ENCODE results near the gene LSR.

Gene LSR

DNA sequence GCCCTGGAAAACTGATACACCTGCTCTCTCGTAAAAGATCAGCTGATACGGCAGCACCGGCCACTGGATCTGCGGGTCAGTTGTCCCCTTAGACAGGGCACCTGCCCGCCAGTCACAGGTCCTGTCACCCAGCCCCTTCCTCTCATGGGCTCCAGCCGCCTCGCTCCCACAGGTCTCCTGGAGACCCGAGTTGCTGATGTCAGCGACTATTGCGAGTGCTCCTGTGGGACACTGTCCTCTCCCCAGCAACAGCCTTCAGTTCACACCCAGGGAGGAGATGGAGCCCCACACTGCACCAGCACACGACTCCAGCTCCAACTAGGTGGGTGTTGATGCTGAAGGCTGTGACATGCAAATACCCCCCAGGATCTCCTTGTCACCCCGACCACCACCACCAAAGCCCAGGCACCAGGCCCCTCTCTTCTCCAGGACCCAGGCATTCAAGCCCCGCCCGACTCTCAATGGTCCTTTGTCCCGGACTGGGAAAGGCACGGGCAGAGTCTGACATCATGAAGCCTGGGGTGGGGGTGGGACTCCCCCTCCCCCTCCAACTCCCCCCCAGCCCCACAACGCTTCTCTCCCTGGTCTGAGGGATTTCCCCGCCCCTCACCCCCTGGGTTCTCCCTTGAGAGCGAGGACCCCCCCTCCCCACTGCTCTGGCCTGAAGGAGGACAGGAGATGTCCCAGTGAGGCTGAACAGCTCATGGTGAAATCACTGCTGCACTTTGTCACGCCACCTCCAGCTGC is 41.8 kb downstream of the LSR start:
- no peak for DNase-seq

DNA sequence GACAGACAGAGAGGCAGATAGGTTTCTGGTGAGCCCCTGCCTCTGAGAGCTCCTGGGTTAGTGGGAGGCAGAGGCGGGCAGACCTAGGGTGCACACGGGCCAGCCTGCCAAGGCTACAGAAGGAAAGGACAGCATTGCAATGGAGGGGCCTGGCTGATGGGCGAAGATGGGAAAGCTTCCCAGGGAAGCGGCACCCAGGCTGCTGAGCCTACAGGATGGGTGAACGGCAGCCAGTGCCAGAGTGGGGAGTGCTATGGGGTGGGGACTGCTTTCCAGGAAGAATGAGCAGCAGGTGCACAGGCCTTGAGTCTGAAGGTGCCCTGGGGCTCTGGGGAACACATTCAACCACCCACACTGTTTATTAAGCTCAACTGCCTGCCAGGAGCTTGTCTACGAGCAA is 42.5 kb downstream of the LSR start:
- no peak for DNase-seq

DNA sequence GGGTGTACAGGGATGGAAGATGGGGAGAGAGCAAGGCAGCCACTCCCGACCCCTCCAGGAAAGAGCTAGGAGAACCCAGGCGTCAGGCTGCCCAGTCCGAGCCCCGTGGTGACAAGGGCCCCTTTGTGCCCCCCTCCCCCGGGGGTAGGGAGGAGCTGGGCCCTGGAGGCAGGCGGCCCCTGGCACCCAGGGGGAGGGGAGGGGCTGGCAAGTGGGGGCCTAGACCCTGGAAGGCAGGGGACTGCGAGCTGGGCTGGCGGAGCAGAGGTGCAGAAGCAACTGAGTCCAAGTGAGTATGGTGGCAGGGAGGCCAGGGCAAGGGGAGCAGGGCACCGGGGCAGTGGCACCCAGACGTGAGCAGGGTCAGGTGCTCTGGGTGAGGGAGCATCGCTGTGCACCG is 43.1 kb downstream of the LSR start, which contains the start of gene MAG:
TSS of gene MAG (plus strand) at position 246 of the 400 bp plus-strand sequence. CDS start 3,248 bp downstream, outside the sequence.
- DNase-seq = no peak

DNA sequence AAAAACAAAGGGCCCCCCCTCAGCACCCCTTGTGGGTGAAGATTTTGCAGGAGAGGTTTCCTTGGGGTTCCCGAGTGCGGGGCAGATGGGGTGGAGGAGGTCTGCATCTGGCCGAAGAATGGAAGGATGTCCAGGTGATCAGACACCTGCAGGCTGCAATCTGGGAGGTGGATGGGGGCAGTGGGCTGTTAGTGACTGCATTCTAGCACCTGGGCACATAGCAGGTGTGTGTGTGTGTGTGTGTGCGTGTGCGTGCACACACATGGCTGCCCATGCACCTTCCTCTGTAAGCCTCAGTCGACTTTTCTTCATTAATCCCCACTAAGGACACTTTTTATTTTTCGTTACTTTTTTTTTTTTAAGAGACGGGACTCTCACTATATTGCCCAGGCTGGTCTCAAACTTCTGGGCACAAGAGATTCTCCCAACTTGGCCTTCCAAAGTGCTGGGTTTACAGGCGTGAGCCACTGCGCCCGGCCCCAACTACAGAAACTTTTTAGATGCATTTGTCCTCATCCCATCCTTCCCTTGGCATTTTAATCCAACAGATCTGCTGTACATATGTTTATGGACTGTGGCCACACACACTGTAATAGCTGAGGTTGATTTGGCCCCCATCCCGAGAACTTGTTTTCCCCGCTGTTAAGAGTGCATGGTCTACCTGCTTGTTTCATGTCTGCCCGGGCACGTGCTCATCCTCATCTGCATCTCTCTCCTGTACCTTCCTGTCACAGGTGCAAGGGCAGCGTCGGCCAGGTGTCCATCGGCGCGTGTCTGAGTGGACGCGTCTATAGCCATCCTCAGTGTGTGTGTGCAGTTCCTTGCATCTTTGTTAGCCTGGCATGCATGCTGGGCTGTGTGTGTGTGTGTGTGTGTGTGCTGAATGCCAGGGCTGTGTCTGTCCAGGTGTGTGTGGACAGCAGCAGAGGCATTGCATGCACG is 43.9 kb downstream of the LSR start:
- no peak for DNase-seq

DNA sequence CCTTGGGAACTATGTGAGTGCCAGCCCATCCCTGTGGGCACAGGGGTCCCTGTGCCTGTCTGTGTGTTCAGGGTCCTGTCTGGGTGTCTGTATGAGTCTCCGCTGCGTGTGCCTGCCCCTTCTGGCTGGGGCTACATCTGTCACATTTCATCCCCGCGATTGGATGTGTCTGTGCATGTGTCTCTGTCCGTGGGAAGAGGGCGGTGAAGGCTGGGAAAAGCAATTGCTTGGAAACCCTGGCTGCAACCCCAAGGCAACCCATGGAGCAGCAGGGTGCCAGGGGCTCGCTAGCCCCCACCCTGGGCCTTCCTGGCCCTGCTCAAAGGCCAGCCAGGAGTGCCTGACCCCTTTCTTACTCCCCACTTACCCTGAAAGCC is 44.5 kb downstream of the LSR start:
- DNase-seq = no peak

DNA sequence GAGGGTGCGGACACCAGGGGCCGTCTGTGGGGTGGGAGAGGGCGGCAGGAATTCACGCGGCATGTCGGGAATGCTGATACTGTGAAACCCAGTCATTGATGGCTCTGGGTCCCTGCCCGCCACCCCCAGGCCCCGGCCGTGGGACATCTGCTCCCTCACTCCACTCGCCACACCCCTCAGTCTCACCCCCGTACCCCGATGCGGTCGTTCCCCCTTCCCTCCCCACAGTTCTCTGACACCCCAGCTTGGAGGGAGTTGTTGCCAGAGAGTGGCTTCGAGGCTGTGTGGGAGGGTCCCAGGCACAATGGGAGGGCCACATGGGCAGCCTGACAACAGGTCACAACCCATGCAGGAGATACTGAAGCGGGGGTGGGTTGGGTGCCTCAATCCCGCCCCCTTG is 45.0 kb downstream of the LSR start:
- DNase-seq = no peak

DNA sequence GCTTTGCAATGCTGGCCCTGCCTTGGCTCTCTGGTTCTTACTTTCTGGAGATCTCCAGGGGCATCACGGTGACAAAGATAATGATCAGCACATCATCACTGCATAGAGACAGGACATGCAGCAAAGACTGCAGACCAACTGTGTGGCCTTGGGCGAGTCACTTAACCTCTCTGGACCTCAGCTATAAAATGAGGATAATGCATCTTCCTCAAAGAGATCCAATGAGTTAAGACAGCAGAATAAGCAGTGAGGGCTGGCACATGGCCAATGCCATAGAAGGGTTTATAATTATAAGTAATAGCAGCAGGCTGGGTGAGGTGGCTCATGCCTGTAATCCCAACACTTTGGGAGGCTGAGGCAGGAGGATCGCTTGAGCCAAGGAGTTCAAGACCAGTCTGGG is 45.5 kb downstream of the LSR start:
- DNase-seq = no peak

DNA sequence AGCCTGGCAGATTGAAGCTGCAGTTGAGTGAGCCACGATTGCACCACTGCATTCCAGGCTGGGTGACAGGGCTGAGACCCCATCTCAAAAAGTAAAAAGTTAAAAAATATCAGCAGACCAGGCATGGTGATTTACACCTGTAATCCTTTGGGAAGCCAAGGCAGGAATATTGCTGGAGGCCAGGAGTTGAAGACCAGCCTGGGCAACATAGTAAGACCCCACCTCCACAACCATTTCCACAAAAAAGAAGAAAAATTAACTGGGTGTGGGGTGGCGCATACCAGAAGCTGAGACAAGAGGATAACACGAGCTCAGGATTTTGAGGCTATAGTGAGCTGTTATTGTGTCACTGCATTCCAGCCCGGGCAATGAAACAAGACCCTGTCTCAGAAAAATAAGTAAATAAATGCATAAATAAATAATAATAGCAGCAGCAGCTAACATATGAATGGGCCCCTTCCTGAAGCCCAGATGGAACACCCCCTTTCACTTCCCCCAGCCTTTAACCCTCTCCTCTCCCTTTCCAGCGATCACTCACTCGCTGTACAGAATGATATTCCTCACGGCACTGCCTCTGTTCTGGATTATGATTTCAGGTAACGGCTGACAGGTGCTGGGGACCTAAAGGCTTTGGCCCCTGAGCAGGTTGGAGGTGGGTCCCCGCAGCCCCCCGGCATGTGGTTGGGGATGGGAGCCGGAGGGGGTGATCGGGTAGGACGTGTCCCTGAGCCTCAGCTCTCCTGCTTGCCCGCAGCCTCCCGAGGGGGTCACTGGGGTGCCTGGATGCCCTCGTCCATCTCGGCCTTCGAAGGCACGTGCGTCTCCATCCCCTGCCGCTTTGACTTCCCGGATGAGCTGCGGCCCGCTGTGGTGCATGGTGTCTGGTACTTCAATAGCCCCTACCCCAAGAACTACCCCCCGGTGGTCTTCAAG is 46.3 kb downstream of the LSR start:
- DNase-seq = no peak

DNA sequence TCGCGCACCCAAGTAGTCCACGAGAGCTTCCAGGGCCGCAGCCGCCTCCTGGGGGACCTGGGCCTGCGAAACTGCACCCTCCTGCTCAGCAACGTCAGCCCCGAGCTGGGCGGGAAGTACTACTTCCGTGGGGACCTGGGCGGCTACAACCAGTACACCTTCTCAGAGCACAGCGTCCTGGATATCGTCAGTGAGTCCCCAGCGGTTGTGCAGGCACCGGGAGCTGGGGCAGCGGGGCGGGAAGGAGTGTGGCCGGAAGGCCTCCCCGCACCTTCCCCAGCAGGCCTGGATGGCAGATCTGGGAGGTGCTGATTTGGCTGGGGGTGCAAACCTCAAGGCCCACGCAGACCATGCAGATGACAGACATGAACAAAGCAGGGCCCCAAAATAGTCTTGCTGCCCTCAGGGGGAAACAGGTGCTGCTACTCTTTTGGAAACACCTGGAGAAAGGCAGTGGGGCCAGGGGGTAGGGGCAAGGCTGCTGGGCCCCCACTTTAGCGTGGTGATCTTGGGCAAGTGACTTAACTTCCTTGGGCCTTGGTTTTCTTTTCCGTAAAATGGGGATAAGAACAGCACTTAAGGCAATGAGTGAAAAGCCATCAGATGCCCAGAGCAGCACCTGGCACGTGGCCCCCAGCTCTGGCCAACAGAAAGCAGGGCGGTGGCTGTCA is 47.1 kb downstream of the LSR start:
- no peak for DNase-seq

DNA sequence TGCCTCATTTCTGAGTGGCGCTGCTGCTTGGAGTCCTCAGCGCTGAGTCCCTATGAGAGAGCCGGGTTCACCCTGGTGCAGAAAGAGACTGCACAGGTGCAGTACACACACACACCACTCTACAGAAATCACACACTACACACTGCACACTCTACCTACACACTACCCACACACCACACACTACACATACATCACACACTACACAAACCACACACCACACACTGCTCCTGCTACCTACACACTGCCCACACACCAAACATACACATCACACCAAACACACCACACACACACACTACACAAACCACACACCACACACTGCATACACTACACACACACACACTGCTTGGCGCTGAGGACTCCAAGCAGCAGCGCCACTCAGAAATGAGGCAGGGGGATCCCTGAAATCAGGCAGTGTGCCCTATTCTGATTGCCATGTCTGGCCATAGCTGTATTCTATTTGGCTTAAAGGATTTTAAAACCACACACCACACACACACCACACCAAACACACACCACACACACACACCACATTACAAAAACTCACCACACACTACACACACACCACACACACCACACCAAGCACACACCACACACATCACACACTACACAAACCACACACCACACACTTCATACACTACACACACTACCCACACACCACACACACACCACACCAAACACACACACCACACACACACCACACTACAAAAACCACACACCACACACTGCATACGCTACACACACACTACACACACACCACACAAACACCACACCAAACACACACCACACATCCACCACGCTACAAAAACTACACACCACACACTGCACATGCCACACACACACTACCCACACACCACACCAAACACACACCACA is 48.1 kb downstream of the LSR start:
- DNase-seq = no peak

DNA sequence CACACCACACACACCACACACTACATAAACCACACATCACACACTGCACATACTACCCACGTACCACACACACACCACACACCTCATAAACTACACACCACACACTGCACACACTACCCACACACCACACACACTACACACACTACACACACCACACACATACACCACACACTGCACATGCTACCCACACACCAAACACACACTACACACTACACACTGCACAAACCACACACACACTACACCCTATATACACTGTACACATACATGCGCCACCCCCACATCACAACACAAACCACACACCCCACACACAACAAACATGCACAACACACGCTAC is 48.7 kb downstream of the LSR start:
- DNase-seq = no peak

DNA sequence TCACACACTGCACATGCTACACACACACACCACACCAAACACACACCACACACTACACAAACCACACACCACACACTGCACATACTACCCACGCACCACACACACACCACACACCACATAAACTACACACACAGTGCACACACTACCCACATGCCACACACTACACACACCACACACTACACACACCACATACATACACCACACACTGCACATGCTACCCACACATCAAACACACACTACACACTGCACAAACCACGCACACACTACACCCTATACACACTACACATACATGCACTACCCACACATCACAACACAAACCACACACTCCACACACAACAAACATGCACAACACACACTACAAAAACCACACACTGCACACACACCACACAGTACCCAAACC is 49.1 kb downstream of the LSR start:
- DNase-seq = no peak

DNA sequence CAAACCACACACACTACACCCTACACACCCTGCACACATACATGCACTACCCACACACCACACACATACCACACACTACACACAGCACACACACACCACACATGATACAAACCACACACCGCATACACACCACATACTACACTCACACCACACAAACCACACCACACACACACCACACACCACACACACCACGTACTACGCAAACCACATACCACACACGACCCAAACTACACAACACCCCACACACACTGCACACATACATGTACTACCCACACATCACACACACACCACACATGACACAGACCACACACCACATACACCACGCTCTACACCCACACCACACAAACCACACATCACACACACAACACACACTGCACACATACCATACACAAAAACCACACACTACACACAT is 49.8 kb downstream of the LSR start:
- DNase-seq = no peak

DNA sequence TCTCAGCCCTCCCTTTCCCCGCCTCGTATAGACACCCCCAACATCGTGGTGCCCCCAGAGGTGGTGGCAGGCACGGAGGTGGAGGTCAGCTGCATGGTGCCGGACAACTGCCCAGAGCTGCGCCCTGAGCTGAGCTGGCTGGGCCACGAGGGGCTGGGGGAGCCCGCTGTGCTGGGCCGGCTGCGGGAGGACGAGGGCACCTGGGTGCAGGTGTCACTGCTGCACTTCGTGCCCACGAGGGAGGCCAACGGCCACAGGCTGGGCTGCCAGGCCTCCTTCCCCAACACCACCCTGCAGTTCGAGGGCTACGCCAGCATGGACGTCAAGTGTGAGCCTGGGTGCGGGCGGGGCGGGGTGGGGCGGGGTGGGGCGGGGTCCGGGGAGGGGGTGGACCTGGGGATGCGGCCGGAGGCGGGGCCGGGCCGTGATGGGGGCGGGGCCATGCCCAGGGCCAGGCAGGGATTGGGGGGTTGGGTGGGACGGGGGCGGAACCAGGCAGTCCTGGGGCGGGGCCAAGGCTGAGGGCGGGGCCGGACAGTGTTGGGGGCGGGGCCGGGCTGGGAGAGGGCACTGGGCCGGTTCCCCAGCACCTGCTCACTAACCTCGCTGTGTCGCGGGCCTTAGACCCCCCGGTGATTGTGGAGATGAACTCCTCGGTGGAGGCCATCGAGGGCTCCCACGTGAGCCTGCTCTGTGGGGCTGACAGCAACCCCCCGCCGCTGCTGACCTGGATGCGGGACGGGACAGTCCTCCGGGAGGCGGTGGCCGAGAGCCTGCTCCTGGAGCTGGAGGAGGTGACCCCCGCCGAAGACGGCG is 50.9 kb downstream of the LSR start:
- DNase-seq = no peak

DNA sequence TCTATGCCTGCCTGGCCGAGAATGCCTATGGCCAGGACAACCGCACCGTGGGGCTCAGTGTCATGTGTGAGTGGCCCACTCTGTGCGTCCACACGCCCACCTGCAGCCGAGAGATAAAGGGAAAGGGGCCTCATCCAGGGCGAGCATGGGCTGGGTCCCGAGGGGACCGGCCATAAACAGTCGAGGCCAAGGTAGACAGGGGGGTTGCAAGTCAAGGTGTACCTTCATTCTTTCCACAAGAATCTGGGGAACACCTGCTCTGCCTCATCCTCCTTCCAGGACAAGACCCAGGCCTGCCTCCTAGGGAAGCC is 51.5 kb downstream of the LSR start:
- DNase-seq = no peak

DNA sequence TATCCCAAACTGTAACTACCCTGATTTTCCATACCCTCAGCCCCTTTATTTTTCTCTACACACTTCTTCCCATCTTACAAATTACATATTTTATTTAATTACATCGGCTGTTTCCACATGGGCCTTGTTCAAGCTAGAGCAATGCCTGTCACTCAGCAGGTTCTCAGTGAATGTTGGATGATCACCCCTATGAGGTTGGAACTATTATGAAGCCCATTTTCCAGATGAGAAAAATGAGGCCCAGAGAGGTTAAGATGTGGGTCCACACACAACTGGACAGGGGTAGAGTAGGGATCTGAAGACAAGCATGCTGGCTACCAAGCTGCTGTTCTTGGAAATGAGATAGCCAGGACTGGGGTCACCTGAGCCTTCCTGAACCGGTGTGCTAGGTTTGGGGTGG is 53.2 kb downstream of the LSR start:
- no peak for DNase-seq

DNA sequence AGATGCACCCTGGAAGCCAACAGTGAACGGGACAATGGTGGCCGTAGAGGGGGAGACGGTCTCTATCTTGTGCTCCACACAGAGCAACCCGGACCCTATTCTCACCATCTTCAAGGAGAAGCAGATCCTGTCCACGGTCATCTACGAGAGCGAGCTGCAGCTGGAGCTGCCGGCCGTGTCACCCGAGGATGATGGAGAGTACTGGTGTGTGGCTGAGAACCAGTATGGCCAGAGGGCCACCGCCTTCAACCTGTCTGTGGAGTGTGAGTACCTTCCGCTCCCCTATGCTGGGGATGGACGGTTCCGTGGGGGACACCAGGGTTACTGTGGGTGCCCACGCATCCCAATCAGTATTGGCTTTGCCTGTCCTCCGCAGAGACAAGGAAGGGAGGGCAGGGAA is 53.6 kb downstream of the LSR start:
- no peak for DNase-seq

DNA sequence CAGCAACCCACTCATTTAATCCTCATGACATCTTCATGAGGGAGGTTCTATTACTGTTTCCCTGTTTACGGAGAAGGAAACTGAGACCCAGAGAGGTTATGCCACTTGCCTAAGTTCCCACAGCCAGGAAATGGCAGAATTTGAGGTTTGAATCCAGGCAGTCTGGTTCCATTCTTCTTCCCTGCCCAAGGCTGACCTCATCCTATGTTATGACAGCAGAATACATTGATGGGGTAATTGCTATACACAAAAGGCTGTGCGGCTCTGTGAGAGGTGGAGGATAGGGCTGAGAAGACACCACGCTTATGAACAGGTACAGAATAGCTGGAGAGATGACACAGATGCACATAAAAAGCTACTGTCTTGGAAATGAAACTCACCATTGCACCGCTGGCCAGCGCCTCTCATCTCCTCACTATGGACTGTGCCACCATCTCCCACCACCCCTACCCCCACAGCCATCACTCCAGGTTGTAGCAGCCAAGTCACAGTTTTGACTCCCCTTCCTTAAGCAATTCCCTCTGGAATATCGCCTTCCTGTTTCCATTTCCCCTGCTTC is 54.6 kb downstream of the LSR start:
- no peak for DNase-seq

DNA sequence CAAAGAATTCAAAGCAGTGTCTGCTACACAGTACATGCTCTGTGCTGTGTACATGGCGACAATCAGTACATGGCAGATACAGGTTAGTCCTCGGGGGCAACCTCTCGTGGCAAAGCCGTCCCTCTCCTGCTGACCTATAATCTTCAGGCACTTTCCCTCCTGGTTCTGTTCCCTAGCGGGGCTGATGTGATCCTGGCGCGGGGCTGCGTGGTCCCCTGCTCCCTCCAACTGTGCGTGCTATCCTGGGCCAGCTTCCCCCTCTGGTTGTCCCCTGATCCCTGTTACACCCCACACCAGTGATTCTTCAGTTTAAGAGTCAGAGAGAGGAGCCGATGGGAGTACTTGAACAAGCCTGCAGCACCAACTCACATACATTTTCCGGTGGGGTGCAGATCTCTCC is 55.2 kb downstream of the LSR start:
- no peak for DNase-seq

DNA sequence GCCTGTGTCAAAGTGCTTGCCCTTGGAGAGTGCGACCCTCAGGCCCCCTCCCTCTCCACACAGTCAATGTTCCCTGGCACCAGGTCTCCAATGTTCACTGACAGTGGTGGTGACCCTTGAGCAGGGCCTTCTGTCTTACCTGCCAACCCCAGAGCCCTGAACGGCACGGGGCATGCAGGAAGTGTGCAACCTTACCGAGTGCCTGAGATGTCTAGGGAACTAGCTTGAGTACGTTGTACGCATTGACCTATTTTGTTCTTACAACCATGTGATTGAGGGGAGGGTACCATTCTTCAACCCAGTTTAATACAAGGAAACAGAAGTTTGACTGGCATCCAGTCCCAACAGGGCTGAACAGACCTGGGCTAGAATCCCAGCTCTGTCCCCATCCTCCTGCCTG is 56.4 kb downstream of the LSR start:
- no peak for DNase-seq
